GM23248 (cell line): ENCODE results near the gene RUSC2. TPM values are rescaled to one million over a fixed set of nuclear protein-coding genes. Genes with fewer than 3 reads are reported as not detected.
"Not testable (repeated sequence)": the region's sequence is repeated elsewhere in the genome, so short reads cannot be mapped to it uniquely, and the experiment has no call there.

ENCODE experiments used
- DNase-seq: peaks from one replicate; pipeline ENCODE4 v3.0.0-alpha.2; 2015
- H2AFZ ChIP-seq: fragments of 200-600 bp; sonication (generic); 2 replicates; pipeline ENCODE4 v1.6.1; 2016; ENCODE audit warnings: antibody characterized with exemption
- H3F3A ChIP-seq: fragments of 200-600 bp; sonication (generic); 2 replicates; pipeline ENCODE4 v1.6.1; 2016; ENCODE audit warnings: mild to moderate bottlenecking, antibody characterized with exemption, mixed run types; ENCODE audit not compliant: insufficient read depth
- H3K27ac ChIP-seq: fragments of 200-600 bp; sonication (generic); 2 replicates; pipeline ENCODE4 v1.5.1; 2016; ENCODE audit warnings: mild to moderate bottlenecking
- H3K27me3 ChIP-seq: fragments of 200-600 bp; sonication (generic); replicated peaks from 2 replicates; pipeline ENCODE4 v1.6.1; 2016; ENCODE audit warnings: mild to moderate bottlenecking; ENCODE audit not compliant: insufficient read depth
- H3K36me3 ChIP-seq: fragments of 200-600 bp; sonication (generic); 2 replicates; pipeline ENCODE4 v1.6.1; 2016; ENCODE audit warnings: low read depth, mild to moderate bottlenecking
- H3K4me1 ChIP-seq: fragments of 200-600 bp; sonication (generic); 2 replicates; pipeline ENCODE4 v1.6.1; 2016; ENCODE audit warnings: mild to moderate bottlenecking; ENCODE audit not compliant: insufficient read depth
- H3K4me2 ChIP-seq: fragments of 200-600 bp; sonication (generic); one replicate; pipeline ENCODE4 v1.6.1; 2016; ENCODE audit warnings: mild to moderate bottlenecking; ENCODE audit not compliant: unreplicated experiment
- H3K4me3 ChIP-seq: fragments of 200-600 bp; sonication (generic); 2 replicates; pipeline ENCODE4 v1.5.1; 2016; ENCODE audit warnings: mild to moderate bottlenecking
- H3K79me2 ChIP-seq: fragments of 200-600 bp; sonication (generic); 2 replicates; pipeline ENCODE4 v1.6.1; 2016; ENCODE audit warnings: mild to moderate bottlenecking; ENCODE audit not compliant: insufficient read depth
- H3K9ac ChIP-seq: fragments of 200-600 bp; sonication (generic); 2 replicates; pipeline ENCODE4 v1.6.1; 2016; ENCODE audit warnings: mild to moderate bottlenecking
- H3K9me2 ChIP-seq: fragments of 200-600 bp; sonication (generic); 2 replicates; pipeline ENCODE4 v1.6.1; 2016; ENCODE audit warnings: mixed run types, mild to moderate bottlenecking, moderate library complexity; ENCODE audit not compliant: insufficient read depth
- H3K9me3 ChIP-seq: fragments of 200-600 bp; sonication (generic); one replicate; pipeline ENCODE4 v1.6.1; 2017; ENCODE audit warnings: low read depth
- H4K20me1 ChIP-seq: fragments of 200-600 bp; sonication (generic); 2 replicates; pipeline ENCODE4 v1.6.0; 2016; ENCODE audit not compliant: insufficient read depth
- EZH2 ChIP-seq: fragments of 200-600 bp; sonication (generic); IDR thresholded peaks from 2 replicates; pipeline ENCODE4 v1.6.1; 2018; ENCODE audit warnings: antibody characterized with exemption, mild to moderate bottlenecking; ENCODE audit not compliant: insufficient read depth, poor library complexity, severe bottlenecking
- EZH2phosphoT487 ChIP-seq: fragments of 200-600 bp; sonication (generic); IDR thresholded peaks from 2 replicates; pipeline ENCODE4 v1.6.1; 2018; ENCODE audit warnings: antibody characterized with exemption, moderate library complexity, mild to moderate bottlenecking, low read depth; ENCODE audit not compliant: insufficient read depth
- WGBS, 2 experiments: methylation state at CpG; one replicate each; pipeline ENCODE4 v1.1.6; 2015 to 2017; ENCODE audit warnings: low lambda C conversion rate in 2 of 2, low coverage in 1 of 2; ENCODE audit errors: missing lambda C conversion rate in 2 of 2; 5-methylcytosine and 5-hydroxymethylcytosine counted together
- in situ Hi-C: fragments of 300-500 bp; cut with MboI; formaldehyde crosslinking; loops from 2 replicates; pipeline ENCODE4 v1.15.0; 2020
- polyA plus RNA-seq: library from polyadenylated mRNA; unstranded; fragments of >200 nt; fragmentation: Nextera tagmentation; extraction: Ambion mirVana; gene quantifications from 2 replicates; pipeline ENCODE4 v1.2.1, GENCODE V29; 2016
- total RNA-seq: library from RNA; depleted of rRNA; stranded (reverse); fragments of >200 nt; shearing (Covaris generic); gene quantifications from 2 replicates; pipeline ENCODE4 v1.2.3, GENCODE V29; 2014

The RUSC2 gene
- total and polyA plus RNA-seq, 2 experiments from 2014 or later, result 31.7 to 74.0 TPM

DNA sequence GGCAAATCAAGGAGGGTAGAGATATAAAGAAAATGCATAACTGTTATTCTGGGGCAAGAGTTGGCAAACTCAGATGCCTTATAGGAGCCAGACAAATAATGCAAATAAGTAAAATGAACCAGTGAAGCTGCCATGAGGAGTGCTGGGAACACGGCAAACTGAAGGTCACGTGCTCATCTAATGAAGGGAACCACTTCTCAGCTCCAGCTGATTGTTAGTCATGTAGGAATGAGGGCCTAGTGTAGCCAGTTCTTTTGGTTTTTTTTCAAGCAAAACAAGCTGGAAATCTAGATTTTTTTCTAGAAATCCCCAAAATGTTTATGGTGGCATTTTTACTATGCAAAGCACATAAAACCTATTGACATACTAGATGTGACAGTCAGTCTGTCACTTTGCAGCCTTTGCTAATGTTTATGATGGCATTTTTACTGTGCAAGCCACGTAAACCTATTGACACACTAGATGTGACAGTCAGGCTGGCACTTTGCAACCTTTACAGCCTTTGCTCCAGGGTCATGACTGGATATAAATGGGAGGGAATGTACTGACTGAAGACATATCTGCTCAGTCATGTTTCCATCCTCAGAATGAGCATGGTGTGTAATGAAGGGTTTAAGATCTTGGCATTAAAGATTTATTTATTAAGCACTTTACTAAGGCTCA is 39.4 kb downstream of the RUSC2 start:
- WGBS, 2 experiments, result 67 to 68% methylated on average over 3 of the region's 3 CpGs
- H3K79me2 ChIP-seq, result peaks cover 100% of the 10 kb centered on the region
- H3K36me3 ChIP-seq, result no peaks in the 10 kb centered on the region; the same call in 1 of the 2 replicates

GRCh38 chr9:35533398-35533797 is 43.5 kb downstream of the RUSC2 start:
- in situ Hi-C loops, result no loop called here
- H3K36me3 ChIP-seq, result peaks cover 5% of the 10 kb centered on the region; the same call in 1 of the 2 replicates
- H3K27ac ChIP-seq, result peak overlapping the region; percentile 50
- no peaks in the 10 kb centered on the region for H3K9me3 ChIP-seq
- TF ChIP-seq EZH2, result no peak
- no peak for TF ChIP-seq EZH2phosphoT487
- peaks cover 58% of the 10 kb centered on the region for H3F3A ChIP-seq
- DNase-seq, result peak; percentile 69
- H3K4me3 ChIP-seq, result no peak overlapping the region
- peaks cover 40% of the 10 kb centered on the region for H3K4me1 ChIP-seq
- no peak overlapping the region for H2AFZ ChIP-seq
- no peaks in the 10 kb centered on the region for H3K9me2 ChIP-seq
- no peaks in the 10 kb centered on the region for H3K27me3 ChIP-seq
- no peaks in the 10 kb centered on the region for H4K20me1 ChIP-seq
- peak overlapping the region; percentile 21; the same call in 1 of the 2 replicates for H3K9ac ChIP-seq
- peaks cover 100% of the 10 kb centered on the region for H3K79me2 ChIP-seq
- H3K4me2 ChIP-seq, result no peak overlapping the region

More for the DNA sequence above, 39.4 kb downstream of the RUSC2 start:
- Histone ChIP-seq H3K4me2 (no peak overlapping the region), H3K4me3 (no peak overlapping the region), H3K27me3 (no peaks in the 10 kb centered on the region), H3K4me1 (peaks cover 37% of the 10 kb centered on the region), H3F3A (peaks cover 50% of the 10 kb centered on the region), H3K9ac (no peak overlapping the region), H3K9me2 (no peaks in the 10 kb centered on the region), H4K20me1 (no peaks in the 10 kb centered on the region), H3K27ac (peak overlapping the region; percentile 52), H2AFZ (no peak overlapping the region), H3K9me3 (no peaks in the 10 kb centered on the region)
- in situ Hi-C loops, result no loop called here
- DNase-seq, result peak; percentile 43
- no peak for TF ChIP-seq EZH2
- TF ChIP-seq EZH2phosphoT487, result no peak

DNA sequence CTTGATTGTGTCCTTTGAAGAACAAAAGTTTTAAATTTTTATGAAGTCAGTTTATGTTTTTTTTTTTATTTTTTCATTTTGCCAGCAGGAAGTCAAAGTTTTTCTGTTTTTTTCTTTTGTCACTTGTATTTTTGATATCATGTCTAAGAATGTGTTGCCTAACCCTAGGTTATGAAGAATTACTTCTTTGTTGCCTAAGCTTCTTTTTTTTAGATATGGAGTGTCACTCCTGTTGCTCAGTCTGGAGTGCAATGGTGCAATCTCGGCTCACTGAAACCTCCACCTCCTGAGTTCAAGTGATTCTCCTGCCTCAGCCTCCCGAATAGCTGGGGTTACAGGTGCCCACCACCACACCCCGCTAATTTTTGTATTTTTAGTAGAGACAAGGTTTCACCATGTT is 45.0 kb downstream of the RUSC2 start:
- H2AFZ ChIP-seq, H3K9ac ChIP-seq, in situ Hi-C loops, H3K9me3 ChIP-seq, H3K27me3 ChIP-seq, H3K9me2 ChIP-seq, H3K4me2 ChIP-seq, H4K20me1 ChIP-seq, DNase-seq, H3K4me3 ChIP-seq, H3K36me3 ChIP-seq: not testable (repeated sequence)
- H3K4me1 ChIP-seq, result peaks cover 51% of the 10 kb centered on the region
- WGBS, 2 experiments, result 94 to 97% methylated on average over 3 of the region's 3 CpGs
- peaks cover 100% of the 10 kb centered on the region for H3K79me2 ChIP-seq
- H3K27ac ChIP-seq, result peak overlapping the region; percentile 50
- peaks cover 53% of the 10 kb centered on the region for H3F3A ChIP-seq

DNA sequence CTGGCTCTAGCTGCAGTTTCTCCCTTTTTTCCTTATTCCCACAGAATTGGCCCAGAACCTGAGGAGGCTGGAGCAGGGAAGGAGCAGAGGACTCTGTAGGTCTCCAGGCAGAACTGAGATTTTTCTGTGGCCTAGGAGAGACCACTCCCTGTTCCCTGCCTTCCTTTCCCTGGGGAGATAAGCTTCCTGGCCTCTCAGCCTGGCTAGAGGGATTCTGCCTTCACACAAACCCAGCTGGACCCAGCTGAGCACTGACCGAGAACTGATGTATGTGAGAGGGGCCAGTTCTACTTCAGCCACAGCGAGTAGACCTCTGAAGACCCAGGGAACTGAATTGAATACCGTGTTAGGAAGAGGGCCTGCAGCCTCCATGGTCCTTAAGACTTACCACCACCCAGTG is 48.0 kb downstream of the RUSC2 start:
- H3K9me3 ChIP-seq, result no peaks in the 10 kb centered on the region
- H3K27me3 ChIP-seq, result no peaks in the 10 kb centered on the region
- peak overlapping the region; percentile 74 for H3K4me2 ChIP-seq
- no peaks in the 10 kb centered on the region for H3K9me2 ChIP-seq
- in situ Hi-C loops, result no loop called here
- H3K9ac ChIP-seq, result peak overlapping the region; percentile 76
- no peak for DNase-seq
- H3K79me2 ChIP-seq, result peaks cover 100% of the 10 kb centered on the region
- H3K4me1 ChIP-seq, result peaks cover 64% of the 10 kb centered on the region
- TF ChIP-seq EZH2 (no peak), EZH2phosphoT487 (no peak)
- peaks cover 5% of the 10 kb centered on the region; the same call in 1 of the 2 replicates for H3K36me3 ChIP-seq
- H3F3A ChIP-seq, result peaks cover 66% of the 10 kb centered on the region
- 3 to 25% methylated on average over 3 of the region's 3 CpGs for WGBS, 2 experiments
- no peak overlapping the region for H2AFZ ChIP-seq
- peak overlapping the region; percentile 81 for H3K27ac ChIP-seq
- H4K20me1 ChIP-seq, result no peaks in the 10 kb centered on the region
- H3K4me3 ChIP-seq, result peak overlapping the region; percentile 70
